Stimulated activated effector memory CD8-positive, alpha-beta T cell treated with anti-CD3 and anti-CD28 coated beads, Interleukin-12 subunit alpha, Interleukin-12 subunit beta, amount 100 ng/mL, for 72 hours (primary cell): Measurements from ENCODE around the gene CLUH.

Source experiments
- ATAC-seq: fragments of 150-1000 bp; cut with Tn5 transposase; 2 replicates; pipeline ENCODE4 v1.10.0; 2021
- DNase-seq, 2 donors: peaks; one replicate each; pipeline ENCODE4 v3.0.0; 2021 to 2022; ENCODE audit warnings: low spot score in 2 of 2
- H3K27ac Mint-ChIP-seq: one replicate; pipeline ENCODE4 v1.8.0; 2022; ENCODE audit warnings: mild to moderate bottlenecking, mixed read lengths
- H3K36me3 Mint-ChIP-seq: one replicate; pipeline ENCODE4 v1.8.0; 2022; ENCODE audit warnings: mild to moderate bottlenecking, mixed read lengths
- H3K4me1 Mint-ChIP-seq: one replicate; pipeline ENCODE4 v1.8.0; 2022; ENCODE audit warnings: mixed read lengths
- H3K4me3 Mint-ChIP-seq: one replicate; pipeline ENCODE4 v1.8.0; 2022; ENCODE audit warnings: mild to moderate bottlenecking, mixed read lengths
- H3K9me3 Mint-ChIP-seq: one replicate; pipeline ENCODE4 v1.8.0; 2022; ENCODE audit warnings: mixed read lengths

Gene CLUH

DNA sequence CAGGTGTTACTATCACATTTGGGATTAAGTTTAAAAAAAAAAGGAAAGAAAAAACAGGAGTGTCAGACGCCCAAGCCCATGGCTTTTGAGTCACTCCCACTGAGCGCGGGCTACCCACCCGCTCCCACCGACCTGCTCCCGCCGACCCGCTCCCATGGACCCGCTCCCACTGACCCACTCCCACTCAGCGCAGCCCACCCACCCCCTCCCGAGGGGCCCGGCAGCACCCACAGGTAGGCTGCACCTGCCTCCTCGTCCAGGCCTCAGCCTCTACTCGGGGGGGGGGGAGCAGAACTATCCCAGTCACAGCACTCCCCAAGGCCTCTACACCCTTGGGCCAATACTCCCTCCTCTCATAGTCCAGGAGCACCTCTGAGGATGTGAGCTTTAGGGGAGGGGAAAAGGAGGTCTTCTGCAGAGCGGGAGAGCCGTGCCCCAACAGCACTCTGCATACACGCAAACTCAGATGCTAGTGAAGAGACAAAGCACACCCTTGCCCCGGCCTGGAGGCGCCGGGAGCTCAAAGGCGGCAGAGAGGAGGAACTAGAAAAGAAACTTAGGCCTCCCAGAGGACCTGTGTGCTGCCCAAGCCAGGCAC lies 2.9 kb downstream of the CLUH start:
- H3K4me1 Mint-ChIP-seq, result peaks cover 65% of the 10 kb centered on the region
- peak overlapping the region; percentile 86 for H3K4me3 Mint-ChIP-seq
- ATAC-seq, result no peak
- no peaks in the 10 kb centered on the region for H3K9me3 Mint-ChIP-seq
- H3K27ac Mint-ChIP-seq, result peak overlapping the region; percentile 93
- no peak for DNase-seq
- H3K36me3 Mint-ChIP-seq, result peaks cover 37% of the 10 kb centered on the region

DNA sequence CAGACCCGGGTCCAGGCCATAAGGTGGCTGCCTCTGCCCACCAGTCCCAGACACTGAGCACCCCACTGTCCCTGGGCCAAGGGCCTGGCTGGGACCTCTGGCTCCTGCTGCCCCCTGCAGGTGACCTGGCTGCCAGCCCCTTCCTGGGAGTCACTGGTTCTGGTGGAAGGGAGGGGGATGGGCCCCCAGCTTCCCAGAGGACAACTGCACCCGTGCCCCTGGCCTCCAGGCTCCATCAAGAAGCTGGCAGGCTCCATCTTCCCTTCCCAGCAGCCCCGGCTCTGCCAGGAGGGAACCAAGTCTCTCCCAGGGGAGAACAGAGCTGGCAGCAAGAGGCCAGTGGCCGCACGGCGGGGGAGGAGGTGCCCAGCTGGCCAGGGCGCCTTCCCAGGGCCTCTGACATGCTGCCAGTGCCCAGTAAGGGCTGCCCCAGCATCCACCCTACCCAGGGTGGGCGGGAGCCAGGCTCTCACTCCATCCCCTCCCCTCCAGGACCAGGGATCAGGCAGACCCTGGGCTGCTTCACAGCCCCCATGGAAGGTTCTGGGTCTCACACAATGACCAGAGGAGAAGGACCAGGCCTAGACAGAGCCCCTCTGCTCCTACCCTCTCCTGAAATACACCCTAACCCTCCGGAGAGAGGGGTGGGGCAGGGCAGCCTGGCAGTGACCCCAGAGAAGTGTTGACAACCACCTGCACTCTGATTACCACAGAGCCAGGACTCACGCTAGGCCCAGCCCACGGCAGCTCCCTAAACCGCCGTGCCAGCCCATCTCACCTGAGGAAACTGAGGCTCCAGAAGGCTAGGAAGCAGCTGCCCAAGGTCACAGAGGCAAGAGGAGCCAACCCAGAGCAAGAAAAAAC lies 3.6 kb downstream of the CLUH start:
- no peaks in the 10 kb centered on the region for H3K9me3 Mint-ChIP-seq
- peak overlapping the region; percentile 93 for H3K27ac Mint-ChIP-seq
- peak overlapping the region; percentile 86 for H3K4me3 Mint-ChIP-seq
- ATAC-seq, result no peak
- DNase-seq, result no peak
- peaks cover 65% of the 10 kb centered on the region for H3K4me1 Mint-ChIP-seq
- peaks cover 44% of the 10 kb centered on the region for H3K36me3 Mint-ChIP-seq

DNA sequence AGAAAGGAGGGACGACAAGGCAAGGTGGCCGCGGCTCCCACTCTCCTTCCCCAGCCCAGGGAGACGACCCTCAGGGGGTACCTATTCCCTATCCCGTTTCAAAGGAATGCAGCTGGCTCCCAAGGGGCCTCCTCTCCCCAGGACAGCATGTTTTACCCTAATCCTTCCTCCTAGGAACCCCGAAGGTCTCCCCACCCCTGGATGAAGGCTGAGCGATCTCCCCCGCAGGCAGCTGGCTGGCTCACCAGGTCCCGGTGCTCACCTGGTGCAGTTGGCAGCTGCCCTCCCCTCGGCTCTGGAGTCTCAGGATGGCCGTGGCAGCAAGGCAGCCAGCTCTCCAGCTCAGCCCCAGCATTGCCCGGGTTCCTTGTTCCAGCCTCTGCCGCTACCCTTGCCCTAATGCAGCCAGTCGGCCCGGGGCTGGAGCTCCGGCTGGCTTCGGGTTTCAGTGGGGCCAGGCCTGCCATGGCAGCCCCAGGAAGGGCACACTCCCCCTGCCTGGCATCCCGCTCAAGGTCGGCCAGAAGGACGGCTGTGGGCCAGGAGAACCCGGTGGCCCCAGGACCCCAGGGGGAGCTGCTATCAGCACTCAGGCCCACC lies 4.6 kb downstream of the CLUH start:
- Mint-ChIP-seq H3K27ac (peak overlapping the region; percentile 85), H3K4me1 (peaks cover 57% of the 10 kb centered on the region), H3K4me3 (no peak overlapping the region), H3K36me3 (peaks cover 48% of the 10 kb centered on the region), H3K9me3 (no peaks in the 10 kb centered on the region)
- DNase-seq, result no peak
- ATAC-seq, result no peak

DNA sequence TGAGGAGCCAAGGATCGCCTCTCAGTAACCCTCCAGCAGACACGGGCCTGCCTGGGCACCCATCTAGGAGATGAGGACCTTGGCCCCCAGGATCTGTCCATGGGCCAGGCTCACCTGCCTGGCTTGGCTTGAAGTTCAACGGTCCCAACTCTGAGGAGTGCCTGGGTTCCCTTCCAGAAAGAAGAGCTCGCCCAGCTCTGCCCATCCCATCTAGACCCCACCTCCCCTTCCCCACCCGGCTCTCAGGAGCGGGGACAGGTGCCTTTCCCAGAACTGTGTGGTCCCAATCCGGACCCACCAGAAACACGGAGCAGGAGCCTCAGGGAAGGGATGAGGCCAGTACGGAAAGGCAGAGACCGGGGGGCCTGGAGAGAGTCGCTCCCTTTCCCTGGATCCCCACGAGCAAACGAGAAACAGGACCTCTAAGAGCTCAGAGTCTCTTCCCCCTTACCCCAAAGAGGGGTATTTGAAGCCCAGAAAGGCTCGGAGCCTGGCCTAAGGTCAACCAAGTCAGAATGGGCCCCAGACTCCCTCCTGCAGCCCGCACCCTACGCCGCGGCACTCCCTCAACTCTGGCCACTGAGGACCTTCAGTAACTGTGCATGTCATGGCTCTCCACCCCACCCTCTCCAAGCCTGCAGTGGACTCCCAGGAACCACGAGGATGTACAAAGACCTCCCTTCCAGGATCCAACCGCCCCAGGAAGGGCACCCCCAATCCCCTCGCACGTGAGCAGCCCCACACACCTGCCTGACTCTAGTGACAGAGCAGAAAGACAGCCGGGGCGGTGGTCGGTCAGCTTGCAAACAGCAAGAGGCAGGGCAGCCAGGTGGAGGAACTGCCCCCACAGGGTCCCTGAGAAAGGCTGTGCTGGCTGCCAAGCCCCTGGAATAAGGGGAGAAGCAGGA lies 5.4 kb downstream of the CLUH start:
- ATAC-seq (no peak), DNase-seq (no peak)
- no peak overlapping the region for H3K4me3 Mint-ChIP-seq
- H3K9me3 Mint-ChIP-seq, result no peaks in the 10 kb centered on the region
- H3K36me3 Mint-ChIP-seq, result peaks cover 45% of the 10 kb centered on the region
- peak overlapping the region; percentile 85 for H3K27ac Mint-ChIP-seq
- H3K4me1 Mint-ChIP-seq, result peaks cover 56% of the 10 kb centered on the region

DNA sequence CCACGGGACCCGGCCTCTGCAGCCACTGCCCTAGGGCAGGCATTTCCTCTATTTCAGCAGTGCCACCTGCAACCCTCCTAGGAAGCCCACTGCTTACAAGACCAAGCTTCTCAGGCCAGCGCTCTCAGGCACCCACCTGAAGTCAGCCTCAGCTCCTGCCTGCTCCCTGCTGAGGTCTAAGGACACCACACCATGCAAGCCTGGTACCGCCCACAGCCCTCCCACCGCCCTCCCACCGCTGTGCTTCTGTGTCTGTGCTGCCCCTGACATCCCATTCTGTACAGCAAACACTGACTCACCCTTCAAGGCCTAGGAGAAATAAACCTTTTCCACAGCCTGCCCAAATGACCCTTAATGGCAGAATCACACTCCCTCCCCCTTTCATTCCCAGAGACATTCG lies 6.3 kb downstream of the CLUH start:
- Mint-ChIP-seq H3K4me3 (no peak overlapping the region), H3K9me3 (no peaks in the 10 kb centered on the region), H3K27ac (peak overlapping the region; percentile 85), H3K4me1 (peaks cover 51% of the 10 kb centered on the region), H3K36me3 (peaks cover 47% of the 10 kb centered on the region)
- no peak for DNase-seq
- ATAC-seq, result no peak

DNA sequence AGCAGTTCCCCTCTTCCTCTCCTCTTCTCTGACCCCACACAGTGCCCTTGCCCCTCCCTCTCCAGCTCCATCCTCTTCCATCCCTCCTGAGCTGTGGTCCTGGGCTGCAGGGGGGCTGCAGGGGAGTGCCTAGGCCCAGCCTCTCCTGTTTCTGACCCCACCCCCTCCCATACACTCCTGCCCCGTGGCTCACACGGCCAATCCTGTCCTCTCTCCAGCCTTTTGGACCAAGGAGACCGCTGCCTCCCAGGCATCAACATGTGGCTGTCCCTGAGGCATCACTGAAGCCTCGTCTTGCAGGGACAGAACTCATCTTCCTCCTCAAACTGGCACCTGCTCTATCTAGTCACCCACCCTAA lies 6.7 kb downstream of the CLUH start:
- Mint-ChIP-seq H3K4me3 (no peak overlapping the region), H3K4me1 (peaks cover 47% of the 10 kb centered on the region), H3K36me3 (peaks cover 47% of the 10 kb centered on the region), H3K9me3 (no peaks in the 10 kb centered on the region), H3K27ac (peak overlapping the region; percentile 85)
- ATAC-seq (no peak), DNase-seq (no peak)

DNA sequence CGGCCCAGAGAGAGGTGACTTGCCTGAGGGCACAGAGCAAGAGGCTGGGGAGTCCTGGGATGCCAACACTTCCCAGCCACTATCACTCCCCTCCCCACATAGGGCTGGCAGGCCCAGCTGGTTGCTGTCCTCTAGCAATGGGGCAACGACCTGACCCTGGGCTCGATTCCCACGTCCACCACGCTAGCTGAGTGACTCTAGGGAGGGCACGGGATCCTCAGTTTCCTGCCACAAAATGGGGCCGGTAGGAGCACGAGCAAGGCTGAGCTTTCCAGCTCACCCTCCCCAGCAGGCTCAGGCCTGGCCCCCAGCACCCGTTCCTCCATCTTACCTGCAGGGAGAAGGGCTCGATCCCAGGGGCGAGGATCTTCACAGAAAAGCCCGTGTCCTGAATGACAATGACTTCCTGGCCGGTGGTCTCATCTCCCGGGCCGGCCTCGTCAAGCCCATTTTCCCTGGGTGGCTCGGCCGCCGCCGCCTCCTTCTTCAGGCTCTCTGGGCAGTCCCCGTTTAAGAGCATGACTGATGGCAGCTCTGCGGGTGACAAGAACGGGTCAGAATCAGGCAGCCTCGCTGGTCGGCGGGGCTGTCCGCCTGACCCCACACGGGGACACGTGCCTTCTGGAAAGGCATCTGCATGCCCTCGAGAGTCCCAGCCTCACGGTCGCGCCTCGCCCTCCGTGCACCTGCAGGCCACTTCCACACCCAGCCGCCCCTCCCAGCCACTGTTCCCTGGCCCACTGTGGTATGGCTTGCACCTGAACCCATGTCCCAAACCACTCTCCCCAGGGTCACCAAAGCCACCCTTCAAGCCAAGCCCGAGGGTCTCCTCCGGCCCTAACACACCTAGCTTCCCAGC lies 7.3 kb downstream of the CLUH start:
- no peak overlapping the region for H3K4me3 Mint-ChIP-seq
- no peak for ATAC-seq
- H3K4me1 Mint-ChIP-seq, result peaks cover 41% of the 10 kb centered on the region
- H3K9me3 Mint-ChIP-seq, result no peaks in the 10 kb centered on the region
- peaks cover 50% of the 10 kb centered on the region for H3K36me3 Mint-ChIP-seq
- no peak for DNase-seq
- H3K27ac Mint-ChIP-seq, result peak overlapping the region; percentile 85

DNA sequence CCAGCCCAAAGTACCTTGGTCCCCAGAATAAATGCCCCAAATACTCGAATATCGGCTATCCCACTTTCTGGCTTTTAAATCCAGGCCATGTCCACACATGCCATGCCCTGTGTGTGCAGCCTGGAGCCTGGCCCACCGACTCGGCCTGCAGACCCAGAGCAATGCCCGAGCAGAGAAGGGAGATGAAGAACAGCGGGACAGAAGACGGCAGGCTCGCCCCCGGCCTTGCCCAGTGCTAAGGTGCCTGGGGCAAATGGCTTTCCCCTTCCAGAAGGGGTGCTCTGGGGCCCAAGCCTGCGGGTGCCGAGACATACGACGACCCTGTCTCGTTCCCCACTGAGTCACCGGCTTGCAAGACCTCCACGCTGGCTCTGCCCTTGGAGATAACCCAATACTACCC lies 8.0 kb downstream of the CLUH start:
- Mint-ChIP-seq H3K9me3 (no peaks in the 10 kb centered on the region), H3K27ac (no peak overlapping the region), H3K4me3 (no peak overlapping the region), H3K36me3 (peaks cover 57% of the 10 kb centered on the region), H3K4me1 (peaks cover 34% of the 10 kb centered on the region)
- DNase-seq, result no peak
- no peak for ATAC-seq

DNA sequence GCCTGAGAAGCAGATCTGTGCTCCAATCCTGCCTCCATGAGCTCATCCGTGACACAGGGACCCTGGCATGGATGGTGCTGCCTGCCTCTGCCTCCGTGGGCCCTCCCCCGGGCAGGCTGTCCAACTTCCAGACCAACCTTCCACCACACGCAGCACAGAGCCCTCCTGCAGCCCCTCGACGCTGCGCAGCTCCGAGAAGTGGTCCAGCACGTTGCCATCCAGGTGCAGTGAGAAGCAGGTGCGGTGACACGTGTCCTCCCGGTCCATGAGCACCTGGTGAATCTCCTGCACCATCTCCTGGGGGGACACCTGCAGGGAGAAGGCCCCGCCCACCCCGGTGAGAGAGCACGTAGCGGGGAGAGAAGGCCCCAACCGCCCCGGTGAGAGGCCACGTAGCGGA lies 8.4 kb downstream of the CLUH start:
- peaks cover 61% of the 10 kb centered on the region for H3K36me3 Mint-ChIP-seq
- no peak overlapping the region for H3K27ac Mint-ChIP-seq
- no peaks in the 10 kb centered on the region for H3K9me3 Mint-ChIP-seq
- peaks cover 30% of the 10 kb centered on the region for H3K4me1 Mint-ChIP-seq
- ATAC-seq (no peak), DNase-seq (no peak)
- H3K4me3 Mint-ChIP-seq, result no peak overlapping the region

DNA sequence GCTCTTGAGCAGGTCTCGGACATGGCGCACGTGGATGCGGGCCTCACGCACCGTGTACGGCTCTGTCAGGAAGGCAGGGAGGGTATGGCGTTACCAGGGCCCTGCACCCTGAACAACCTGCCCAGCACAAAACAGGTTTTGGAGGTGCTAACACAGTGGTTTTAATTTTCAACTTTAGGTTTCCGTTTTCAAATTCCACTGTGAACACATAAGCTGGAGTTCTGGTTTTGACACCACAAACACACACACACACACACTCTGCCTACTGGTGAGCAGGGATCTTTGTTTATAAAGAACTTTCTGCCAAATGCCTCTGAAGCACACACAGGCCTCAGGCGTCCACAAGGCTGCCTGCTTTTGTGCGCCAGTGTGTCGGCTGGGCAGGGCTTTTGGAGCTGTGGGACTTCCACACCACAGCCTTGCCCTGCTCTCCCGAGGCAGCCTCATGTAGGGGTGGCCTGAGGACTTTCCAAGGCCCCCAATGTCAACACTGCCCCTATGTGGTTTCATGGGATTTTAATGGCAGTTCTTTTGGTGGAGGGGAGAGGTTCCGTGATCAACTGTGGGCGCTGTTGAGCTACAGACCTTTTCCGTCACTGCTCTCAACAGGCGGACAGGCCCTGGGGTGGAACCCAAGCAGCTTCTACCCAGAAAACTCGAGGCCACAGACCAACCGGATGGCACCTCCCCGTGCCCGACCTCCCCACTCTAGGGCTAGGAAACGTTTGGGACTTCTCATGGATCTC lies 9.4 kb downstream of the CLUH start:
- DNase-seq, result no peak
- peaks cover 27% of the 10 kb centered on the region for H3K4me1 Mint-ChIP-seq
- peaks cover 71% of the 10 kb centered on the region for H3K36me3 Mint-ChIP-seq
- ATAC-seq, result no peak
- no peaks in the 10 kb centered on the region for H3K9me3 Mint-ChIP-seq
- H3K4me3 Mint-ChIP-seq, result no peak overlapping the region
- H3K27ac Mint-ChIP-seq, result no peak overlapping the region

DNA sequence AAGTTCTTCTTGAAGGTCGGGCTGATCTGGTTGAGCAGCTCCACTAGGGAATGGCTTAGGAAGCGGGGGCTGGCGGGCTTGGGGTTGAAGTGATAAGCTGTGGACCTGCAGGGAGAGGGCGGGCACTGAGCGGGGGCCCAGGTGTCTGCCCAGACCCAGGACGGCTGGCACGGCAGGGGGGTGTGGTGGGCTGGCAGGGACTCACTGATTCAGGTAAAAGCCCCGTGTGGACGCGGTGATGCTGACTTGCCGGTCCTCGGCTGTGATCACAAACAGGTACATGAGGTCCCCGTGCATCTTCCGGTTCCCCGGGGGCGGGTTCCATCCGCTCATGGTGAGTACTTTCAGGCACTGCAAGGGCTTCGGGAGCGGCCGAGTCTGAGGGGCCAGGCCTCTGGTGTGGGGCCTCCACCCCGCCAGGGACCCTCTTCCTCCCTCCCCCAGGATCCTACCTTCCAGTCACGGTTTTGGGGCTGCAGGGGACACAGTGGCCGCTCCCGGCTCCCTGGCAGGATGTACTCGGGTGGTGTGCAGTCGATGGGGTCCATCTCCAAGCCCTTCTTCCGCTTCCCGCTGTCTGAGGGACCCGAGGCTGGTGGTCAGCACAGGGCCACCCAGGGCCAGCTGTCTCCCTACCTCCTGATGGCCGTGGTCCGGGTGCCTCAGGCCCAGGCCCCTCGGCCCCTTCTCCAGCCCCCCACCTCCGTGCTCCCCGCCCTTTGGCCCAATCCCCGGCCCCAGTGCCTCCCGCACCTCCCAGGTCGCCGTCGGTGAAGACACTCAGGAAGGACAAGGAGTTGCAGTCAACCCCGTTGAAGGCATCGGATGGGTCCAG lies 10.2 kb downstream of the CLUH start:
- H3K4me3 Mint-ChIP-seq, result no peak overlapping the region
- no peak for ATAC-seq
- DNase-seq, result no peak
- H3K36me3 Mint-ChIP-seq, result peaks cover 79% of the 10 kb centered on the region
- H3K4me1 Mint-ChIP-seq, result peaks cover 21% of the 10 kb centered on the region
- H3K9me3 Mint-ChIP-seq, result no peaks in the 10 kb centered on the region
- H3K27ac Mint-ChIP-seq, result no peak overlapping the region

DNA sequence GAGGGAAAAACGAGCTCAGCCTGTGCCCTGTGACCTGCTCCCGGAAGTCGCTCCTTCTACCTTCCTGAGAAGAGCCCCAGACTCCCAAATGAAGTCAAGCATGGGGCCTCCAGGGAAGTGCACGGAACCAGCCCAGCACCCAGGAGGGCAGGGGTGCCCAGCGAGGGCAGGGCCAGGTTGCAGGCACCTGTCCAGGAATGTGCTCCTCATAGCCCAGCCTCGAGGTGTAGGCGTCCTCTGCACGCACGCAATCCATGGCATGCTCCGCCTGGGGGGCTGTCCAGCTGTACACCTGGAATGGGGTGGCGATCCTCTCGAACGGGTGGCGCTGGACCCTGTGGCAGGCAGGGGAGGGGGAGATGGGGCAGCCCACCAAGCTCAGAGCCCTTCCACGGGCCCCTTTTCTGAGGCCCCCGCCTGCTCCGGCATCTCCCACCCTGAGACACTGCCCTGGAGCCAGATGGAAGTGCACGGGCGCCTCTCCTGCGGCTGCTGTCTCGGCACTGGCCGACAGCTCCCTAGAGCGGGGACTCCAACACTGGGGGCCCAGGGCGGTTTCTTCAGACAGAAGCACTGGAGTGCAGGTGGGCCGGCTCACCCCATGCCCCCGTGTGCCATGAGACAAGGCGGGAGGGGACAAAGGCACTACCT lies 10.9 kb downstream of the CLUH start:
- peaks cover 13% of the 10 kb centered on the region for H3K4me1 Mint-ChIP-seq
- H3K4me3 Mint-ChIP-seq, result no peak overlapping the region
- no peak overlapping the region for H3K27ac Mint-ChIP-seq

DNA sequence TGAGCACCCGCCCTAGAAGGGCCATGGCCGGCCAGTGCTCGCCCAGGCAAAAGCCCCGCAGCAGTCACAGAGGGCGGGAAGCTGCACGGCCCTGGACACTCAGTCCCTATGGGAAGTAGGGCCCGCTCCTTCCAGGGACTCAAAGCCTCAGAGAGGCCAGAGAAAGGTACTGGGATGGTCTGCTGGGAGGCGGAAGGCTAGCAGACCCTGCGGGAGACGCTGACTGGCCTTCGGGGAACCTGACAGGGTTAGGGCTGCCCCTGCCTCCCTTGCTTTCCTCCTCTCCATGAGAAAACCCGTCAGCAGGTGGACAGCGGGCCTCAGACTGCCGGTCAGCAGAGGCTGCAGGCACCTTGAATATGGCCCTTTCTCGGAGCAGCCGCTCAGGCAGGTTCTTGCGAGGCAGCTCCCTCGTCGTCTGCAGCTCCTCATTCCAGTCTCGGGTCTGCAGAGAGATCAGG lies 11.5 kb downstream of the CLUH start:
- DNase-seq (no peak), ATAC-seq (no peak)
- Mint-ChIP-seq H3K36me3 (peaks cover 71% of the 10 kb centered on the region), H3K4me3 (no peak overlapping the region), H3K27ac (no peak overlapping the region), H3K9me3 (no peaks in the 10 kb centered on the region), H3K4me1 (peaks cover 7% of the 10 kb centered on the region)

More for the DNA sequence above, 10.9 kb downstream of the CLUH start:
- Mint-ChIP-seq H3K9me3 (no peaks in the 10 kb centered on the region), H3K36me3 (peaks cover 77% of the 10 kb centered on the region)
- no peak for ATAC-seq
- DNase-seq, result no peak
